BLaER1 treated with 17β-estradiol and CSF1 and Interleukin-3, amounts not matched to agents 10 nM and 100 nM (cell line): ENCODE data around the gene DUS1L.

Source experiments
- H3K27ac ChIP-seq, 11 experiments: shearing (Covaris generic); formaldehyde crosslinking; 2 replicates each; pipeline ENCODE4 v1.8.1; 2022
- H3K27me3 ChIP-seq, 11 experiments: shearing (Covaris generic); formaldehyde crosslinking; 2 replicates each; pipeline ENCODE4 v1.8.1; 2022
- H3K36me3 ChIP-seq, 11 experiments: shearing (Covaris generic); formaldehyde crosslinking; 2 replicates each; pipeline ENCODE4 v1.8.1; 2022
- H3K4me1 ChIP-seq, 10 experiments: shearing (Covaris generic); formaldehyde crosslinking; 2 replicates each; pipeline ENCODE4 v1.8.1; 2022
- H3K4me2 ChIP-seq, 11 experiments: shearing (Covaris generic); formaldehyde crosslinking; 2 replicates each; pipeline ENCODE4 v1.8.1; 2022
- H3K4me3 ChIP-seq, 10 experiments: shearing (Covaris generic); formaldehyde crosslinking; 2 replicates each; pipeline ENCODE4 v1.8.1; 2022
- H3K9ac ChIP-seq, 11 experiments: shearing (Covaris generic); formaldehyde crosslinking; 2 replicates each; pipeline ENCODE4 v1.8.1; 2022
- H3K9me3 ChIP-seq, 11 experiments: shearing (Covaris generic); formaldehyde crosslinking; replicated peaks in 1 of 11; 2 replicates each; pipeline ENCODE4 v1.8.1; 2022
- H4K20me1 ChIP-seq, 11 experiments: shearing (Covaris generic); formaldehyde crosslinking; 2 replicates each; pipeline ENCODE4 v1.8.1; 2022
- Cebpa-rat ChIP-seq, 11 experiments: shearing (Covaris generic); IDR thresholded peaks; 2 replicates each; pipeline ENCODE4 v1.8.1; 2022

Gene DUS1L

GRCh38 chr17:82022981-82023446 is 42.6 kb downstream of the DUS1L start, which contains the start of gene LRRC45:
Gene LRRC45 (plus strand): TSS chr17:82023305. CDS start chr17:82023644, 339 bp downstream.
- H3K9ac ChIP-seq, result peak within 1 kb of the TSS; percentile 82 to 91 (median 86)
- peak within 1 kb of the TSS; percentile 38 to 83 (median 79); a peak in 21 of 22 replicates for H3K27ac ChIP-seq
- peaks cover 20 to 78% (median 42%) of the 10 kb centered on the region in 11 experiments; a peak in 21 of 22 replicates for H4K20me1 ChIP-seq
- H3K4me1 ChIP-seq, result peaks cover 18 to 47% (median 36%) of the 10 kb centered on the region in 10 experiments
- peak within 1 kb of the TSS; percentile 74 to 99 (median 91) for H3K4me3 ChIP-seq
- TF ChIP-seq Cebpa-rat (IDR thresholded peaks at IDR 0.05), result no peak
- H3K9me3 ChIP-seq, result no peaks in the 10 kb centered on the region
- no peaks in the 10 kb centered on the region for H3K27me3 ChIP-seq
- peaks cover 10 to 46% (median 15%) of the 10 kb centered on the region in 11 experiments; a peak in 20 of 22 replicates for H3K36me3 ChIP-seq
- H3K4me2 ChIP-seq, result peak within 1 kb of the TSS; percentile 96 to 100 (median 100)

GRCh38 chr17:82022310-82022980 is 43.2 kb downstream of the DUS1L start, which contains the start of gene CENPX:
Gene CENPX (minus strand): TSS chr17:82022878. CDS start chr17:82022861, 17 bp downstream.
- Histone ChIP-seq H3K4me3 (peak within 1 kb of the TSS; percentile 74 to 99 (median 91)), H3K27me3 (no peaks in the 10 kb centered on the region), H3K36me3 (peaks cover 10 to 46% (median 20%) of the 10 kb centered on the region in 11 experiments; a peak in 20 of 22 replicates), H3K9ac (peak within 1 kb of the TSS; percentile 82 to 91 (median 86)), H4K20me1 (peaks cover 20 to 78% (median 46%) of the 10 kb centered on the region in 11 experiments; a peak in 21 of 22 replicates), H3K4me2 (peak within 1 kb of the TSS; percentile 96 to 100 (median 100)), H3K4me1 (peaks cover 18 to 46% (median 36%) of the 10 kb centered on the region in 10 experiments), H3K27ac (peak within 1 kb of the TSS; percentile 38 to 83 (median 79); a peak in 21 of 22 replicates), H3K9me3 (no peaks in the 10 kb centered on the region)
- no peak for TF ChIP-seq Cebpa-rat (IDR thresholded peaks at IDR 0.05)

DNA sequence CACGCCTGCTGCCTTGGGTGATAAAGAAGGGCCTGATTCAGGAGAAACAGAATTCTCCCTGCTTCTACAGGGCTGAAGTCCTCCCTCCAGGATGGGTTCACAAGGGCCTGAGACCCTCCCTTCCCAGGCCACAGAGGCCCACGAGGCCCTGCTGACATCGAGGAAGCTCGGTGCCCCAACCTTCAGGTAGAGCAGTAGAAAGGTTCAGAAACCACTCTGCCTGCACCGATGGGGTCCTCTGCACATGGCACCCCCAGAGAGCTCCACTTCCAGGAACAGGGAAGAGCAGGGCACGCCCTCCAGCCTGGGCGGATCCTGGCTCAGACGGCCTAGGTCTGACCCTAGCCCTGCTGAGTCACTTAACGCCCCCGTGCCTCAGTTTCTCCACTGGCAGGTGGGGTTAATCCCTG is 43.7 kb downstream of the DUS1L start:
- no peaks in the 10 kb centered on the region for H3K27me3 ChIP-seq
- peak overlapping the region; percentile 96 to 100 (median 99) for H3K4me2 ChIP-seq
- H3K4me3 ChIP-seq, result peak overlapping the region; percentile 67 to 99 (median 91)
- no peaks in the 10 kb centered on the region for H3K9me3 ChIP-seq
- peak overlapping the region; percentile 79 to 91 (median 86) for H3K9ac ChIP-seq
- peaks cover 20 to 78% (median 46%) of the 10 kb centered on the region in 11 experiments; a peak in 21 of 22 replicates for H4K20me1 ChIP-seq
- H3K36me3 ChIP-seq, result peaks cover 10 to 44% (median 18%) of the 10 kb centered on the region in 11 experiments; a peak in 20 of 22 replicates
- peak overlapping the region; percentile 38 to 83 (median 79); a peak in 21 of 22 replicates for H3K27ac ChIP-seq
- H3K4me1 ChIP-seq, result peaks cover 18 to 46% (median 36%) of the 10 kb centered on the region in 10 experiments
- TF ChIP-seq Cebpa-rat (IDR thresholded peaks at IDR 0.05), result no peak

DNA sequence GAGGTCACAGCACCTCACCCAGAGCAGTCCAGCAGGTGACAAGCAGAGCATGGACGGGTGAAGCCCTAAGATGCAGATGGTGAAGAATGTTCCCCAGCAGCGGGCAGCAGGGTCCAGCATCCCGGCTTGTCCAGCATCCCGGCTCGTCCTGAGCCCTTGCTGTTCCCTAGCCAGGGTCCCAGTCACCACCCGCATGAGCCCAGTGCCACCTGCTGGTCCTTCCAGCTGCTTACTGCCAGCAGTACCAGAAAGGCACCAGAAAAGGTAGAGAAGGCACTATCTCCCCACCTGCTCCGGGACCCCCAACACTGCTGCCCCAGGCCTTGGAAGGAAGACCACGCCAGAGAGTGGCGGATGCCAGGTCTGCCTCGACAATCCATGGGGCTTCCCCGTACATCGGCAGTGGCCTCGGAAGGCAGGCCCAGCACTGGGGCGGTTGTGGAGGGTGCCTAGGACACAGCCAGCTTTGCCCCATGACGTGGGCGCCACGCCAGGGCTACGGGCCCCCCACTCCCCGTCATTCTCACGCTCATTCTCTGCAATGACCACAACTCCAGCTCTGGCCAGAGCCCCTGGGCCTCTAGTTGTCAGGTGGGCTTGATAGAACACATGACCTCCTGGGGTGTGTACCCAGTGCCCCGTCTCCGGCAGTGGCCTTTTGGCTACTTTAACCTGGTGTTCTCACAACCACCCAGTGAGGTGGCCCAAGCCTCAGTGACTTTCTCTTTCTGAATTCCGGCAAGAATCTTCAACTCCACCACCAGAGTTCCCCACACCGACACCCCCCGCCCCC is 44.3 kb downstream of the DUS1L start:
- Histone ChIP-seq H3K27me3 (no peaks in the 10 kb centered on the region), H3K9me3 (no peaks in the 10 kb centered on the region), H4K20me1 (peaks cover 20 to 79% (median 46%) of the 10 kb centered on the region in 11 experiments; a peak in 21 of 22 replicates), H3K4me2 (peak overlapping the region; percentile 96 to 100 (median 99)), H3K4me1 (peaks cover 18 to 46% (median 36%) of the 10 kb centered on the region in 10 experiments), H3K9ac (peak overlapping the region; percentile 79 to 91 (median 86)), H3K36me3 (peaks cover 10 to 42% (median 17%) of the 10 kb centered on the region in 11 experiments; a peak in 20 of 22 replicates), H3K27ac (peak overlapping the region in 8 of 11 experiments; percentile 56 to 83 (median 80); a peak in 10 of 22 replicates), H3K4me3 (peak overlapping the region; percentile 67 to 99 (median 91); a peak in 19 of 20 replicates)
- no peak for TF ChIP-seq Cebpa-rat (IDR thresholded peaks at IDR 0.05)

GRCh38 chr17:82020572-82021106 is 45.0 kb downstream of the DUS1L start:
- H3K4me2 ChIP-seq, result peak overlapping the region in 10 of 11 experiments; percentile 96 to 100 (median 99); a peak in 18 of 22 replicates
- peaks cover 10 to 35% (median 17%) of the 10 kb centered on the region in 11 experiments; a peak in 20 of 22 replicates for H3K36me3 ChIP-seq
- H3K9ac ChIP-seq, result peak overlapping the region in 1 of 11 experiments; percentile 24; a peak in 1 of 22 replicates
- no peaks in the 10 kb centered on the region for H3K9me3 ChIP-seq
- H3K4me3 ChIP-seq, result no peak overlapping the region; a peak in 1 of 20 replicates
- H4K20me1 ChIP-seq, result peaks cover 20 to 78% (median 46%) of the 10 kb centered on the region in 11 experiments; a peak in 21 of 22 replicates
- no peak overlapping the region for H3K27ac ChIP-seq
- TF ChIP-seq Cebpa-rat (IDR thresholded peaks at IDR 0.05), result no peak
- no peaks in the 10 kb centered on the region for H3K27me3 ChIP-seq
- peaks cover 18 to 46% (median 36%) of the 10 kb centered on the region in 10 experiments for H3K4me1 ChIP-seq

DNA sequence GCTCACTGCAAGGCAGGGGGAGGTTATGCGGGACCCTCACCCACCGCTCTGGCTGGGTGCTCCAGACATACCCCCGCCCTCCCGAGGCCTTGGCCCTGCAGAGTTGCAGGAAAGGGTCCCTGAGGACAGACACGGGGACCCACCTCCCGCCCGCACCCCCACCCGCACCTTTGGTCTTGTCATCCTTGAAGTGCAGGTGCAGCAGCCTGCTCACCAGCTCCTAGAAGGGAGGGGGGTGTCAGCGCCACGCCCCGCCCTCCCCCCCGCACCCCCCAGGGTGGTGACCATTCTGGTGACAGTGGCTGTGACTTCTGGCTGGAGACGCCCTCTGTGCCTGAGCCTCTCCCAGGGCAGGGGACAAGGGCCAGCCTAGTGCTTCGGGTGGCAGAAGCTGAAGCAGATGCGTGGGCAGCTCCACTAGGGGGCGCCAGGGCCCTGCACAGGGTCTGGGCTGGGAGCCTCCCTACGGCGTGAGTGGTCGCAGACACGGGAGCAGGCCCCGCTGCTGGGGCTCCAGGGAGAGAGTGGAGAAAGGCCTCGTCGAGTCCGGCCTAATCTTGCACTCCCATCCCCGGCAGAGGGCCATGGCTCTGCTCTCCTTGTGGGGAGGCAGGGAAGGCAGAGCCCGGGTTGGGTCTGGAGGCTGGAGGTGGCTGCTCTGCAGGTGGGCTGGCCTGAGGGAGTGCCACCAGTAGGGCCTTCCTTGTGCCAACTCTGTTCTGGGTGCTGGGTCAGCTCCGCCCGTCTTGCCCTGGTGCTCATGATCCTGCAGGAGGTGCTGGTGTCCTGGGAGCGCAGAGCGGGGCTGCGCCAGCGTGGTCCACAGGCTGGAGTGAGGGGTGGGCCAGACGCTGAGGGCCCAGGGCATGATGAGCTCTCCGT is 45.7 kb downstream of the DUS1L start:
- H3K27me3 ChIP-seq, result peaks cover 0 to 6% (median 0%) of the 10 kb centered on the region in 11 experiments; a peak in 3 of 22 replicates
- TF ChIP-seq Cebpa-rat (IDR thresholded peaks at IDR 0.05), result no peak

DNA sequence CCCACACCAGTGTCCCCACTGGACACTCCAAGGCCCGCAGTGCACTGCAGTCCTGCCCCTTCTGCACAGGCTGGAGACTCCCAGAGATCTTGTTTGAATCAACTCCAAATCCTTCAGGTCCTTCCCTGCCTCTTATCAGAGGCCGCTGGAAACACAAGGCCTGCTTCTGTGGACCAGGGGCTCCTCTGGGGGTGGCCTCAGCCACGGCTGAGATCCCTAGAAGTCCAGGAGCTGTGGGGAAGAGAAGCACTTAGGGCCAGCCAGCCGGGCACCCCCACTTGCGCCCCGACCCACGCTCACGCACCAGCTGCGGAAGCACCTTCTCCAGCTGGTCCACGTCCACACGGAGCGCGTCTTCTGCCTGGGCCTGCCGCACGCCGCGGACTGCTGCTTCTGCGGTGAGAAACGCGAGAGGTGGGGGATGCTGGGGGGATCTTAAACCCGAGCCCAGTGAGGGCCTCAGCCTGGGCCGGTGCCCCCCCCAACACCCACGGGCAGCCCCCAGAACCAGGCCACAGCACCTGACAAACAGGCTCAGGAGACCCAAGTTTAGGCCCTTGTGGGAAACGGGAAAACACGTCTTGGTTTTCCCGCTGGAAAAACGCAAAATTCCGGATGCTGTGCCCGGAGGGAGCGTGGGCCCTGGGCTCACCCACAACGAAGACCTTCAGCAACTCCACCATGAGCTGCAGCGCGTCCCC is 46.5 kb downstream of the DUS1L start:
- peaks cover 20 to 80% (median 61%) of the 10 kb centered on the region in 11 experiments; a peak in 21 of 22 replicates for H4K20me1 ChIP-seq
- H3K27me3 ChIP-seq, result peaks cover 0 to 14% (median 1%) of the 10 kb centered on the region in 11 experiments; a peak in 12 of 22 replicates
- H3K9me3 ChIP-seq, result no peaks in the 10 kb centered on the region
- no peak overlapping the region for H3K27ac ChIP-seq
- peaks cover 16 to 48% (median 39%) of the 10 kb centered on the region in 10 experiments for H3K4me1 ChIP-seq
- no peak overlapping the region for H3K4me3 ChIP-seq
- no peak for TF ChIP-seq Cebpa-rat (IDR thresholded peaks at IDR 0.05)
- no peak overlapping the region for H3K4me2 ChIP-seq
- H3K9ac ChIP-seq, result no peak overlapping the region
- peaks cover 10 to 29% (median 17%) of the 10 kb centered on the region in 11 experiments; a peak in 20 of 22 replicates for H3K36me3 ChIP-seq

More for the DNA sequence above, 45.7 kb downstream of the DUS1L start:
- H3K36me3 ChIP-seq, result peaks cover 10 to 29% (median 17%) of the 10 kb centered on the region in 11 experiments; a peak in 20 of 22 replicates
- peaks cover 20 to 78% (median 53%) of the 10 kb centered on the region in 11 experiments; a peak in 21 of 22 replicates for H4K20me1 ChIP-seq
- H3K27ac ChIP-seq, result no peak overlapping the region
- H3K4me2 ChIP-seq, result peak overlapping the region in 4 of 11 experiments; percentile 12 to 100 (median 98); a peak in 3 of 22 replicates
- H3K4me3 ChIP-seq, result no peak overlapping the region
- H3K9me3 ChIP-seq, result no peaks in the 10 kb centered on the region
- no peak overlapping the region for H3K9ac ChIP-seq
- H3K4me1 ChIP-seq, result peaks cover 18 to 48% (median 39%) of the 10 kb centered on the region in 10 experiments
